GM18861 (cell line): ENCODE results near the gene ADAMTS10.
"Not testable (repeated sequence)": the region's sequence is repeated elsewhere in the genome, so short reads cannot be mapped to it uniquely, and the experiment has no call there.

Source experiments
- ATAC-seq: cut with Tn5 transposase; IDR thresholded peaks from one replicate; pipeline ENCODE4 v1.9.1; 2021; ENCODE audit not compliant: unreplicated experiment

The ADAMTS10 gene

GRCh38 chr19:8564866-8565265, 45.6 kb downstream of the ADAMTS10 start:
- ATAC-seq: not testable (repeated sequence)

- ATAC-seq: no peak
These were observed 49.3 kb downstream of the ADAMTS10 start for GRCh38 chr19:8561075-8561764.

- no peak for ATAC-seq
These were observed 52.2 kb downstream of the ADAMTS10 start for GRCh38 chr19:8558325-8558724.

- ATAC-seq: no peak
These were observed 52.8 kb downstream of the ADAMTS10 start for GRCh38 chr19:8557642-8558238.

- not testable (repeated sequence) for ATAC-seq
These were observed 56.8 kb downstream of the ADAMTS10 start for GRCh38 chr19:8553729-8554128.

GRCh38 chr19:8552810-8553209, 57.7 kb downstream of the ADAMTS10 start:
- ATAC-seq: no peak

GRCh38 chr19:8550070-8550469, 60.4 kb downstream of the ADAMTS10 start:
- ATAC-seq: no peak

GRCh38 chr19:8545743-8546142, 64.8 kb downstream of the ADAMTS10 start:
- no peak for ATAC-seq

- no peak for ATAC-seq
These were observed 66.3 kb downstream of the ADAMTS10 start for GRCh38 chr19:8544168-8544567.

GRCh38 chr19:8539621-8540149, 70.8 kb downstream of the ADAMTS10 start:
- no peak for ATAC-seq

GRCh38 chr19:8537099-8537498, 73.4 kb downstream of the ADAMTS10 start:
- ATAC-seq: no peak

GRCh38 chr19:8536282-8536681, 74.2 kb downstream of the ADAMTS10 start:
- ATAC-seq: no peak

- ATAC-seq: no peak
These were observed 78.3 kb downstream of the ADAMTS10 start for GRCh38 chr19:8532225-8532624.

- no peak for ATAC-seq
These were observed 79.0 kb downstream of the ADAMTS10 start for GRCh38 chr19:8531470-8531869.
